ENCODE data around the gene SHLD3. TPM values are rescaled to one million over a fixed set of nuclear protein-coding genes. Genes with fewer than 3 reads are reported as not detected.
A peak's percentile ranks its signal among the peaks of the same experiment; 100 is the strongest.
"Not testable (repeated sequence)": the region's sequence is repeated elsewhere in the genome, so short reads cannot be mapped to it uniquely, and the experiment has no call there.

Gene SHLD3
- total and polyA plus RNA-seq, 12 donors = 1.0 to 11.7 (median 3.0) TPM

DNA sequence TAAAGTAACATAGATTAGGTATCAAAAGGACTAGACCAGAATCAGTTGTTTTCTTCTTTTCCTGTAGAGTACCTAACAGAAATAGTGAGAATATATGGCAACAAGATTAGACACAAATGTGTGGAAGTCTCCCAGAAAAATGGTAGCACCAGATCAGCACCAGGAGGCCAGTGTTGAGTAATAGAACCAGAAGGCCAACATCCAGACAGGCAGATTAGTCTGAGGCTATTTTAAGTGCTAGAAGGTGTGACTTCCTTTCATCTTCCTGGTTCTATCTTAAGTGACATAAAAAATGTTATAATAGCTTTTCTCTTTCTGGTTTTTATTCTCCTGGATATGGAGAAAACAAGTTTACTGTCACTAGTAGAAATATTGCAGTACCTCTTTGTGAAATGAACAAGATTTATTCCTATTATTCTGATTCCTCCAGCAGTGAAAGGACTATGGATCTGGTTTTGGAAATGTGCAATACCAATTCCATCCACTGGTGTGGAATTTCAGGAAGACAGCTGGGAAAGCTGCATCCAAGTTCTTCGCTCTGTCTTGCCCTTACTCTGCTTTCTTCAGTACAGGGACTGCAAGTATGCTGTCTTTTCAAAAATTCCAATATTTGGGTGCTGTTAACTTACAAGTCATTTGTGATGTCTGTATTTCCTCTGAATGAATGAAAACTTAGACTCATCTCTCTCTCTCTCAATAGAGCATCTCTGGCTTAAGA, 39.1 kb downstream of the SHLD3 start:
- Histone ChIP-seq H3K4me3 (no peak overlapping the region), H3K27me3 (no peaks in the 10 kb centered on the region), H3K36me3 (replicated peaks in 1 of 2) (peaks cover 0 to 17% of the 10 kb centered on the region in 2 donors), H3K4me1 (replicated peaks in 1 of 2) (no peaks in the 10 kb centered on the region), H3K9me3 (replicated peaks in 1 of 3) (no peaks in the 10 kb centered on the region), H3K27ac (no peak overlapping the region)
- no peak for TF ChIP-seq POLR2A (IDR thresholded peaks at IDR 0.05)
- TF ChIP-seq, protein P1, sequence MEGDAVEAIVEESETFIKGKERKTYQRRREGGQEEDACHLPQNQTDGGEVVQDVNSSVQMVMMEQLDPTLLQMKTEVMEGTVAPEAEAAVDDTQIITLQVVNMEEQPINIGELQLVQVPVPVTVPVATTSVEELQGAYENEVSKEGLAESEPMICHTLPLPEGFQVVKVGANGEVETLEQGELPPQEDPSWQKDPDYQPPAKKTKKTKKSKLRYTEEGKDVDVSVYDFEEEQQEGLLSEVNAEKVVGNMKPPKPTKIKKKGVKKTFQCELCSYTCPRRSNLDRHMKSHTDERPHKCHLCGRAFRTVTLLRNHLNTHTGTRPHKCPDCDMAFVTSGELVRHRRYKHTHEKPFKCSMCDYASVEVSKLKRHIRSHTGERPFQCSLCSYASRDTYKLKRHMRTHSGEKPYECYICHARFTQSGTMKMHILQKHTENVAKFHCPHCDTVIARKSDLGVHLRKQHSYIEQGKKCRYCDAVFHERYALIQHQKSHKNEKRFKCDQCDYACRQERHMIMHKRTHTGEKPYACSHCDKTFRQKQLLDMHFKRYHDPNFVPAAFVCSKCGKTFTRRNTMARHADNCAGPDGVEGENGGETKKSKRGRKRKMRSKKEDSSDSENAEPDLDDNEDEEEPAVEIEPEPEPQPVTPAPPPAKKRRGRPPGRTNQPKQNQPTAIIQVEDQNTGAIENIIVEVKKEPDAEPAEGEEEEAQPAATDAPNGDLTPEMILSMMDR (IDR thresholded peaks at IDR 0.05) = peak in 5 of 6 experiments; percentile 21 to 37 (median 30)
- 71 to 97% (median 96%) methylated on average over 1 of the region's 1 CpG for WGBS, 4 donors
- DNase-seq = no peak
- intact Hi-C loops (cut with DNase I) = no loop called here

DNA sequence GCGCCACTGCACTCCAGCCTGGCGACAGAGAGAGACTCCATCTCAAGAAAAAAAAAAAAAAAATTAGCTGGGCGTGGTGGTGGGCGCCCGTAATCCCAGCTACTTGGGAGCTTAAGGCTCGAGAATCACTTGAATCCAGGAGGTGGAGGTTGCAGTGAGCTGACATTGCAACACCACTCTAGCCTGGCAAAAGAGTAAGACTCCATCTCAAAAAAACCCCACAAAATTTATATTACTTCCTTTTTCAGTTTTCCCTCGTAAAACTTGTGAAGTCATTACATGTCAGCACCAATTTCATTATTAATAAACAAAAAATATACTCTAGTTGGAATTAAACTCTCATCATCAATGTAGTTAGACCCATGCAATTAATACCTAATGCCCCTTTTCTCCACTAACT, 43.9 kb downstream of the SHLD3 start:
- Histone ChIP-seq H3K4me1 (replicated peaks in 1 of 2) (no peaks in the 10 kb centered on the region), H3K4me3 (no peak overlapping the region), H3K27me3 (no peaks in the 10 kb centered on the region), H3K27ac (no peak overlapping the region), H3K9me3 (replicated peaks in 1 of 3) (no peaks in the 10 kb centered on the region), H3K36me3 (replicated peaks in 1 of 2) (peaks cover 0 to 15% of the 10 kb centered on the region in 2 donors)
- DNase-seq = no peak
- 75 to 91% (median 85%) methylated on average over 7 of the region's 7 CpGs for WGBS, 4 donors
- TF ChIP-seq, protein P1 (IDR thresholded peaks at IDR 0.05) = no peak
- no peak for TF ChIP-seq POLR2A (IDR thresholded peaks at IDR 0.05)
- intact Hi-C loops (cut with DNase I) = no loop called here

DNA sequence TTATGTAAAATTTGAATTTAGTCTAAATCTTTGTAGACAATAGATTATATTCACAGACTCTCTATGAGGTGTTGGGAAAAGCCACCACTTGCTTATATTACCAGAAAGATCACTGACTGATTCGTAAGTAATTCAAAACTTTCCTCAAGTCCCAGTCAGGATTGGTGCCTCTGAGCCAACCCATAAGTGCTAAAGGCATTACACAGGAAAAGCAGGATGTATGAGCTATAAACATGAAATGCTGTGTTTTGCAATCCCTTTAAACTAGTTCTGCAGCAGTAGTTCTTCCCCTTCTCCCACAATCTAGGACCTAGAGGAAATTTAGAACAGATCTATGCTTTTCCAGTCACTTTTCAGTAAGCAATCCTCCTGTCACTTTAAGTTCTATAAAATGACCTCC, 48.0 kb downstream of the SHLD3 start:
- H3K4me1 ChIP-seq (replicated peaks in 1 of 2) = peaks cover 0 to 8% of the 10 kb centered on the region in 2 donors
- H3K27ac ChIP-seq = no peak overlapping the region
- H3K36me3 ChIP-seq (replicated peaks in 1 of 2) = peaks cover 0 to 6% of the 10 kb centered on the region in 2 donors
- no peak for DNase-seq
- H3K9me3 ChIP-seq (replicated peaks in 1 of 3) = no peaks in the 10 kb centered on the region
- intact Hi-C loops (cut with DNase I) = no loop called here
- no peaks in the 10 kb centered on the region for H3K27me3 ChIP-seq
- no peak overlapping the region for H3K4me3 ChIP-seq
- TF ChIP-seq, protein P1 (IDR thresholded peaks at IDR 0.05) = no peak
- no peak for TF ChIP-seq POLR2A (IDR thresholded peaks at IDR 0.05)
- WGBS, 4 donors = 73 to 95% (median 82%) methylated on average over 1 of the region's 1 CpG

DNA sequence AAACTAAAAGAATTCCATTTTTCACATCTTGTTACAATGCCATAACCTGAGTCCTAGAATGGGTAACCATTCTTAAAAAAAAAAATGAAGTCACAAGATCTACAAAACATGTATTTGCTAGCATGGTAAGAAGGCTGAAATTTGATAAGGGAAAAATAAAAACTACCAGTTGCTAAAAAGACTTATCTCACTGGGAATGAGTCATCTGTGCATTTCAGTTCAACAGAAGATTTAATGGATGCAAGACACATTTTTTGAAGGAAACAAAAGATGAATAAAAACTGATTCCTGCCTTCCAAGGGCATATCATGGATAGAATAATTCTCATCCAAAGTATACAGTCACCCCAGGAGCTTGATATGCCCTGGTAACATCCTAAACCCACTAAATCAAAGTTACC, 49.9 kb downstream of the SHLD3 start:
- Histone ChIP-seq H3K9me3 (replicated peaks in 1 of 3) (no peaks in the 10 kb centered on the region), H3K4me3 (no peak overlapping the region), H3K27ac (no peak overlapping the region), H3K4me1 (replicated peaks in 1 of 2) (peaks cover 0 to 8% of the 10 kb centered on the region in 2 donors), H3K27me3 (no peaks in the 10 kb centered on the region), H3K36me3 (replicated peaks in 1 of 2) (peaks cover 0 to 6% of the 10 kb centered on the region in 2 donors)
- DNase-seq = no peak
- intact Hi-C loops (cut with DNase I) = no loop called here
- no peak for TF ChIP-seq POLR2A (IDR thresholded peaks at IDR 0.05)
- TF ChIP-seq, protein P1 (IDR thresholded peaks at IDR 0.05) = no peak

DNA sequence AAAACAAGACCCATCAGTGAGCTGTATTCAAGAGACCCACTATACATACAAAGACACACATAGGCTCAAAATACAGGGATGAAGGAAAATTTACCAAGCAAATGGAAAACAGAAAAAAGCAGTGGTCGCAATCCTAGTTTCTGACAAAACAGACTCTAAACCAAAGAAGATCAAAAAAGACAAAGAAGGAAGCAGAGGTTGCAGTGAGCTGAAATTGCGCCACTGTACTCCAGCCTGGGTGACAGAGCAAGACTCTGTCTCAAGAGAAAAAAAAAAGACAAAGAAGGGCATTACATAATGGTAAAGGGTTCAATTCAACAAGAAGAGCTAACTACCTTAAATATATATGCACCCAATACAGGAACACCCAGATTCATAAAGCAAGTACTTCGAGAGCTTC, 51.2 kb downstream of the SHLD3 start:
- intact Hi-C loops (cut with DNase I); H3K9me3 ChIP-seq (replicated peaks in 1 of 3); H3K27ac ChIP-seq; H3K4me1 ChIP-seq (replicated peaks in 1 of 2); H3K4me3 ChIP-seq; H3K27me3 ChIP-seq; H3K36me3 ChIP-seq (replicated peaks in 1 of 2); DNase-seq: not testable (repeated sequence)
- 84 to 93% (median 90%) methylated on average over 3 of the region's 3 CpGs for WGBS, 4 donors
